ENCODE results near the gene SCN4B. TPM values are rescaled to one million over a fixed set of nuclear protein-coding genes. Genes with fewer than 3 reads are reported as not detected.

SCN4B gene
- total RNA-seq, 1 experiment from 2014 or later = 0.33 TPM

DNA sequence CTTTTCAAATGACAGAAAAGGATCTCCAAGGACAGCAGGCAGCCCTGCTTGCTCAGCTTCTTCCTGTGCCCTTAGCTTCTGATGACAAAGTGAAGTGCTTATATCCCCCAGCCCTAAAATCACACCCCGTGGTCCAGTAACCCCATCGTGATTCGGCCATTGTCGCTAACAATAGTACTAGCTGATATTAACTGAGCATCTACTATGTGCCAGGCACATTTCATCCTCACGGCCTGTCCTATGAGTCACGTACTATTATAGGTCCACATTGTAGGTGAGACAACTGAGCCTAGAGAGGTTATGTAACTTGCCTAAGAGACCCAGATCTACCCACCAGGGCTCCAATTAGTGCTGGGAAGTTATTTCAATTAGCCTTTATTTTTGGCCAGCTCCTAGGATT is 6.1 kb downstream of the SCN4B start:
- TF ChIP-seq, protein P1, sequence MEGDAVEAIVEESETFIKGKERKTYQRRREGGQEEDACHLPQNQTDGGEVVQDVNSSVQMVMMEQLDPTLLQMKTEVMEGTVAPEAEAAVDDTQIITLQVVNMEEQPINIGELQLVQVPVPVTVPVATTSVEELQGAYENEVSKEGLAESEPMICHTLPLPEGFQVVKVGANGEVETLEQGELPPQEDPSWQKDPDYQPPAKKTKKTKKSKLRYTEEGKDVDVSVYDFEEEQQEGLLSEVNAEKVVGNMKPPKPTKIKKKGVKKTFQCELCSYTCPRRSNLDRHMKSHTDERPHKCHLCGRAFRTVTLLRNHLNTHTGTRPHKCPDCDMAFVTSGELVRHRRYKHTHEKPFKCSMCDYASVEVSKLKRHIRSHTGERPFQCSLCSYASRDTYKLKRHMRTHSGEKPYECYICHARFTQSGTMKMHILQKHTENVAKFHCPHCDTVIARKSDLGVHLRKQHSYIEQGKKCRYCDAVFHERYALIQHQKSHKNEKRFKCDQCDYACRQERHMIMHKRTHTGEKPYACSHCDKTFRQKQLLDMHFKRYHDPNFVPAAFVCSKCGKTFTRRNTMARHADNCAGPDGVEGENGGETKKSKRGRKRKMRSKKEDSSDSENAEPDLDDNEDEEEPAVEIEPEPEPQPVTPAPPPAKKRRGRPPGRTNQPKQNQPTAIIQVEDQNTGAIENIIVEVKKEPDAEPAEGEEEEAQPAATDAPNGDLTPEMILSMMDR (IDR thresholded peaks at IDR 0.05) = no peak
- TF ChIP-seq POLR2AphosphoS5 (IDR thresholded peaks at IDR 0.05; ENCODE audit: low read depth, low read length) (no peak), TCF7L2 (IDR thresholded peaks at IDR 0.05; ENCODE audit: low read depth, low read length) (no peak), SIN3A (IDR thresholded peaks at IDR 0.05; ENCODE audit: borderline replicate concordance, insufficient read depth, low read depth, low read length) (no peak), REST (IDR thresholded peaks at IDR 0.05; ENCODE audit: insufficient read depth in 1 of 2, low read depth in 2 of 2, low read length in 1 of 2) (no peak)
- in situ Hi-C loops (cut with HindIII; ENCODE audit: low pct_unique_long_range_greater_than_20kb, low sequenced_read_pairs) = no loop called here
- no peak for ATAC-seq

GRCh38 chr11:118145285-118146227 is 7.1 kb downstream of the SCN4B start:
- no peak overlapping the region for H3K27ac ChIP-seq (ENCODE audit: low read length)
- H3K4me3 ChIP-seq (ENCODE audit: low read depth in 2 of 2, low read length in 2 of 2) = peak overlapping the region; percentile 60 to 66
- H3K9me3 ChIP-seq (ENCODE audit: control insufficient read depth, insufficient read depth, low read depth, low read length) = no peaks in the 10 kb centered on the region
- no TSS peak for BruUV-seq (replicated peaks)
- peak; percentile 95 for ATAC-seq
- in situ Hi-C loops (cut with HindIII; ENCODE audit: low pct_unique_long_range_greater_than_20kb, low sequenced_read_pairs) = no loop called here
- TF ChIP-seq, protein P1 (IDR thresholded peaks at IDR 0.05) = peak; percentile 93
- TF ChIP-seq REST (IDR thresholded peaks at IDR 0.05; ENCODE audit: insufficient read depth in 1 of 2, low read depth in 2 of 2, low read length in 1 of 2) (no peak; a peak in 1 of 4 replicates), SIN3A (IDR thresholded peaks at IDR 0.05; ENCODE audit: borderline replicate concordance, insufficient read depth, low read depth, low read length) (peak; percentile 65; the same call in 1 of the 2 replicates), TCF7L2 (IDR thresholded peaks at IDR 0.05; ENCODE audit: low read depth, low read length) (no peak), POLR2AphosphoS5 (IDR thresholded peaks at IDR 0.05; ENCODE audit: low read depth, low read length) (no peak)
- intact Hi-C loops (cut with micrococcal nuclease; ENCODE audit: unreplicated experiment) = no loop called here
- H3K4me1 ChIP-seq (ENCODE audit: control insufficient read depth, insufficient read depth, low read length) = no peaks in the 10 kb centered on the region
- no peaks in the 10 kb centered on the region for H3K36me3 ChIP-seq (ENCODE audit: control insufficient read depth, insufficient read depth, low read length)
- CTCF ChIA-PET = interaction anchor here (1.3 kb wide), 1 partner anchor 10 kb away, joined by 4 read pairs; no protein-coding TSS in a partner anchor
- POLR2A ChIA-PET = interaction anchor here (0.5 kb wide), 1 partner anchor 258 kb away, joined by 3 read pairs; no protein-coding TSS in a partner anchor
- peaks cover 31% of the 10 kb centered on the region for H3K27me3 ChIP-seq (ENCODE audit: control insufficient read depth, insufficient read depth, low read length)
- peak; percentile 50 for DNase-seq (ENCODE audit: low read depth, low spot score)

More for the DNA sequence above, 6.1 kb downstream of the SCN4B start:
- no peak overlapping the region for H3K27ac ChIP-seq (ENCODE audit: low read length)
- intact Hi-C loops (cut with micrococcal nuclease; ENCODE audit: unreplicated experiment) = no loop called here
- H3K4me3 ChIP-seq (ENCODE audit: low read depth in 2 of 2, low read length in 2 of 2) = no peak overlapping the region
- H3K4me1 ChIP-seq (ENCODE audit: control insufficient read depth, insufficient read depth, low read length) = no peaks in the 10 kb centered on the region
- ChIA-PET CTCF (interaction anchor here (1.3 kb wide), 1 partner anchor 9 kb away, joined by 4 read pairs; no protein-coding TSS in a partner anchor), POLR2A (no interaction called here)
- no peaks in the 10 kb centered on the region for H3K36me3 ChIP-seq (ENCODE audit: control insufficient read depth, insufficient read depth, low read length)
- no peak for DNase-seq (ENCODE audit: low read depth, low spot score)
- H3K27me3 ChIP-seq (ENCODE audit: control insufficient read depth, insufficient read depth, low read length) = peaks cover 29% of the 10 kb centered on the region
- H3K9me3 ChIP-seq (ENCODE audit: control insufficient read depth, insufficient read depth, low read depth, low read length) = no peaks in the 10 kb centered on the region
- BruUV-seq (replicated peaks) = no TSS peak
